Thymus (tissue), 11 donors: ENCODE data around the gene LEPROT. TPM values are rescaled to one million over a fixed set of nuclear protein-coding genes. Genes with fewer than 3 reads are reported as not detected.

ENCODE experiments used
- DNase-seq, 9 donors: peaks; one replicate each; pipeline ENCODE4 v3.0.0-alpha.2; 2013; ENCODE audit warnings: low spot score in 9 of 9, low read depth in 6 of 9, missing footprints in 1 of 9
- H3K27ac ChIP-seq, 2 donors: one replicate each; pipeline ENCODE4 v1.5.1; 2013; ENCODE audit warnings: control low read depth in 1 of 2, low read depth in 1 of 2, low read length in 1 of 2, mild to moderate bottlenecking in 1 of 2, moderate library complexity in 1 of 2
- H3K27me3 ChIP-seq, 2 donors: one replicate each; pipeline ENCODE4 v1.5.1; 2013; ENCODE audit warnings: low read length in 1 of 2; ENCODE audit not compliant: control insufficient read depth in 2 of 2, insufficient read depth in 1 of 2
- H3K36me3 ChIP-seq, 2 donors: one replicate each; pipeline ENCODE4 v1.5.1; 2013; ENCODE audit warnings: low read length in 1 of 2, mild to moderate bottlenecking in 1 of 2, moderate library complexity in 1 of 2; ENCODE audit not compliant: control insufficient read depth in 2 of 2, insufficient read depth in 2 of 2
- H3K4me1 ChIP-seq, 2 donors: one replicate each; pipeline ENCODE4 v1.5.1; 2013; ENCODE audit warnings: low read length in 2 of 2; ENCODE audit not compliant: control insufficient read depth in 2 of 2, insufficient read depth in 2 of 2
- H3K4me3 ChIP-seq, 2 donors: one replicate each; pipeline ENCODE4 v1.5.1; 2013; ENCODE audit warnings: low read length in 2 of 2, control low read depth in 1 of 2, mild to moderate bottlenecking in 1 of 2
- H3K9me3 ChIP-seq, 2 donors: one replicate each; pipeline ENCODE4 v1.5.1; 2013; ENCODE audit warnings: low read length in 1 of 2, mild to moderate bottlenecking in 1 of 2; ENCODE audit not compliant: control insufficient read depth in 2 of 2, insufficient read depth in 1 of 2
- WGBS: extraction: QIAGEN DNeasy Blood & Tissue Kit; methylation state at CpG from one replicate; pipeline ENCODE4 v1.1.7; 2013; 5-methylcytosine and 5-hydroxymethylcytosine counted together
- polyA plus RNA-seq: library from polyadenylated mRNA; stranded (reverse); fragments of 200-250 nt; gene quantifications from one replicate; pipeline ENCODE4 v1.2.3, GENCODE V29; 2013
- total RNA-seq: library from RNA; stranded (reverse); fragments of 120-200 nt; gene quantifications from one replicate; pipeline ENCODE4 v1.2.4, GENCODE V29; 2013
- donor health status: healthy.

LEPROT gene
- total and polyA plus RNA-seq, 2 donors = 14.8 to 34.6 TPM

DNA sequence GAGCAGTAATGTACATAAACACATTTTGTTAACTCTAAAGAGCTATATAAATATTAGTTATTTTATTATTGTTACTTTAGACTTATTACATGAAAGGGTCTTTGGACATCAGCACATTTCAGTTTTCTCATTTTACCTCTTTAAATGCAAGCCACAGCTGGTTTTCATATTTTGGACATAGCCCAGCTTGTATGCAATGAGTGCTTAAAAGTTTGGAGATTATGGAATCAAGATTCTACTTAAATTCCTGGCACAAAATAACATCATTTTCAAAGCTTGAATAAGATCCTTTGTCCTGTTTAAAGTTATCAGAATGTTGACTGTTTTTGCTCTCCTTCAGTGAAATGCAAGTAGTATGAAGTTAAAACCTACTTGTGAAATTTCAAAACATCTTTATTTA, 15.5 kb upstream of the LEPROT start:
- no peaks in the 10 kb centered on the region for H3K9me3 ChIP-seq
- no peak overlapping the region for H3K4me3 ChIP-seq
- H3K4me1 ChIP-seq = no peaks in the 10 kb centered on the region
- H3K27ac ChIP-seq = no peak overlapping the region
- DNase-seq = no peak
- H3K27me3 ChIP-seq = no peaks in the 10 kb centered on the region
- no peaks in the 10 kb centered on the region for H3K36me3 ChIP-seq

GRCh38 chr1:65407877-65408276, 12.6 kb upstream of the LEPROT start:
- Histone ChIP-seq H3K4me3 (no peak overlapping the region), H3K4me1 (no peaks in the 10 kb centered on the region), H3K9me3 (no peaks in the 10 kb centered on the region), H3K27me3 (no peaks in the 10 kb centered on the region), H3K36me3 (no peaks in the 10 kb centered on the region), H3K27ac (no peak overlapping the region)
- WGBS = 93% methylated on average over 2 of the region's 2 CpGs
- no peak for DNase-seq

GRCh38 chr1:65409314-65409713, 11.2 kb upstream of the LEPROT start:
- Histone ChIP-seq H3K27ac (no peak overlapping the region), H3K9me3 (no peaks in the 10 kb centered on the region), H3K4me3 (no peak overlapping the region), H3K4me1 (no peaks in the 10 kb centered on the region), H3K36me3 (no peaks in the 10 kb centered on the region), H3K27me3 (no peaks in the 10 kb centered on the region)
- DNase-seq = no peak
- WGBS = 82% methylated on average over 1 of the region's 1 CpG

DNA sequence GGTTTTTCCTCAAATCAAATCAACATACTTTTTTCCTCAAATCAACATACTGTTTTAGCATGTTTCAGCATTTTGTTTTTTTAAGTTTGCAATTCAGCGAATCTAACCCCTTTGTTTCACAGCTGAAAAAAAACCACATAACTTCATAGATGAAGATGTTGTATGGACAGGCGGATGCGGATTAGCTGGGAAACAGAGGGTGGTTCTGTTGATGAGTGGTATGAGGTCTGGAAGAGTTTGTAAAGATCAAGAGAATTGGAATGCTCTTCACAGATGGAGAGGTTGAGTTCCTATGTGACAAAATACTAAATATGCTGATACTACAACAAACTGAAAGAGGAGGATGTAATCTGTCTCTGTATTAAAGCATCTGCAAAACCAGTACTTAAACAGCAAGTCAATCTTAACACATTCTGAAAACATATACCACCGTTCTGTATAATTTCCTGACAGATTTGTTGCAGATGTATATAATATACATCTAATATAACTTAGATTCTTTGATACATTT, 10.6 kb upstream of the LEPROT start:
- Histone ChIP-seq H3K27me3 (no peaks in the 10 kb centered on the region), H3K36me3 (no peaks in the 10 kb centered on the region), H3K4me1 (no peaks in the 10 kb centered on the region), H3K9me3 (no peaks in the 10 kb centered on the region), H3K27ac (no peak overlapping the region), H3K4me3 (no peak overlapping the region)
- whole genome bisulfite sequencing = 97% methylated on average over 4 of the region's 4 CpGs
- DNase-seq = no peak

DNA sequence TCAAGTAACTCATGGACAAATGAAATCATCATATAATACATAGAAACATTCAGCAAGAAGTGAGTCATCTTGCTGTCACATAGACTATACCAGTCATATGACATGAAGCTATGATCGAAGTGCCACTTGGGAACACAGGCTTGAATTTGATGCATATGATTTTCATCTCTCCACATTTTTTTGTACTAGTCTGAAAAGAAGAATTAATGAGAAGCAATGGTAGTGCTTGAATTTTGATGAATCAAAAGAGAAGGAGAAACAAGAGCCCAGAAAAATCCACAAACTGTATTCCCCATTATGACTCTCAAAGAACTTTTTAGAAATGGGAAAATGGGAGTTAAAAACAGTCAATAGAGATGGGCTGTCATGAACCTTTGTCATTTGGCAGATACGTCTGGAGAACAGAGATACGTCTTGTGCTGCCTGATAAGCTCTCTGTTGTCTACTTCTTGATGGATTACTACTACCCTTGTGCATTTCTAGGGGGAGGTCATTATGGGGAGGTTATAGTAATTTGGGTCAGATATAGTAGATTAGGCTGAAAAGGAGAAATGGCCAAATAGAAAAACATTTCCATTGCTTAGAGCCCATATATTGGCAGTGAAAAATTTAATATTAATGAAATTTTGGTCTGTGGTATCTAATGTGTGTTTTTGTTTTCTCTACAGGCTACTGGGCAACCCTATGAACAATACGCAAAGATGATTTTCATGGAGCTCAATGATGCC, 8.0 kb upstream of the LEPROT start:
- H3K27me3 ChIP-seq = no peaks in the 10 kb centered on the region
- H3K9me3 ChIP-seq = no peaks in the 10 kb centered on the region
- H3K36me3 ChIP-seq = no peaks in the 10 kb centered on the region
- H3K4me3 ChIP-seq = no peak overlapping the region
- DNase-seq = no peak
- no peak overlapping the region for H3K27ac ChIP-seq
- WGBS = 96% methylated on average over 4 of the region's 4 CpGs
- no peaks in the 10 kb centered on the region for H3K4me1 ChIP-seq

GRCh38 chr1:65412984-65413375, 7.5 kb upstream of the LEPROT start:
- no peak overlapping the region for H3K27ac ChIP-seq
- no peaks in the 10 kb centered on the region for H3K4me1 ChIP-seq
- no peaks in the 10 kb centered on the region for H3K9me3 ChIP-seq
- no peaks in the 10 kb centered on the region for H3K36me3 ChIP-seq
- DNase-seq = no peak
- H3K27me3 ChIP-seq = no peaks in the 10 kb centered on the region
- 97% methylated on average over 3 of the region's 3 CpGs for WGBS
- no peak overlapping the region for H3K4me3 ChIP-seq

GRCh38 chr1:65414538-65414937, 5.9 kb upstream of the LEPROT start:
- WGBS = 97% methylated on average over 4 of the region's 4 CpGs
- Histone ChIP-seq H3K9me3 (no peaks in the 10 kb centered on the region), H3K36me3 (no peaks in the 10 kb centered on the region), H3K27me3 (no peaks in the 10 kb centered on the region), H3K27ac (no peak overlapping the region), H3K4me3 (no peak overlapping the region), H3K4me1 (peaks cover 0 to 1% of the 10 kb centered on the region in 2 donors)
- no peak for DNase-seq

DNA sequence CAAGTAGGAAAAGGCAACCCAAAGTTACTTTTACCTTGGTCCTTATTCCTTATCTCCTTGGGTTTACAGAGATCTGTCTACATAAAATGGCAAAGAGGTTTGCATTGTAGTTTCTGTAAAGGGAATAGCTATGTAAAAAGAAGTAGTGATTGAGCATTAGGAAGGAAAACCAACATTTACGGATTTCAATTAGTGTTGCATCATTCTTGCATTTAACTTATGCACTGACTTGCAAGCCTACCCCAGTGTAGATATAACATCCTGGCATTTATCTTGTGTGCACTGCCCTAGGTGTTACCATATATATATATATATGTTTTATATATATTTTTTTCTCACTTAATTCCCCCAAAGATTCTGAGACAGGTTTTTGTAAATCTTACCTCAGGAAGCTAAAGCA, 3.7 kb upstream of the LEPROT start:
- Histone ChIP-seq H3K27ac (no peak overlapping the region), H3K4me1 (peaks cover 0 to 3% of the 10 kb centered on the region in 2 donors), H3K4me3 (no peak overlapping the region), H3K36me3 (no peaks in the 10 kb centered on the region), H3K27me3 (no peaks in the 10 kb centered on the region), H3K9me3 (peaks cover 0 to 2% of the 10 kb centered on the region in 2 donors)
- 100% methylated on average over 1 of the region's 1 CpG for WGBS
- DNase-seq = no peak

GRCh38 chr1:65417729-65418128, 2.7 kb upstream of the LEPROT start:
- H3K4me1 ChIP-seq = peaks cover 3% of the 10 kb centered on the region in 2 donors
- H3K27me3 ChIP-seq = no peaks in the 10 kb centered on the region
- no peak overlapping the region for H3K27ac ChIP-seq
- no peaks in the 10 kb centered on the region for H3K36me3 ChIP-seq
- whole genome bisulfite sequencing = 95% methylated on average over 2 of the region's 2 CpGs
- peaks cover 0 to 2% of the 10 kb centered on the region in 2 donors for H3K9me3 ChIP-seq
- no peak for DNase-seq
- no peak overlapping the region for H3K4me3 ChIP-seq
